Mucosa of descending colon (tissue), 3 donors: ENCODE measurements around the gene LRRC74A. TPM values are rescaled to one million over a fixed set of nuclear protein-coding genes. Genes with fewer than 3 reads are reported as not detected.

Experiments used
- ATAC-seq: fragments of 200-7000 bp; cut with Tn5 transposase; one replicate; pipeline ENCODE4 v1.9.1; 2020; ENCODE audit warnings: mild to moderate bottlenecking, moderate library complexity
- DNase-seq, 3 donors: peaks; one replicate each; pipeline ENCODE4 v3.0.0-alpha.2; 2020
- H3K36me3 ChIP-seq: fragments of 200-600 bp; one replicate; pipeline ENCODE4 v1.8.0; 2021; ENCODE audit warnings: low read depth, mild to moderate bottlenecking
- H3K4me1 ChIP-seq: fragments of 200-600 bp; one replicate; pipeline ENCODE4 v1.8.0; 2021; ENCODE audit warnings: low read depth, mild to moderate bottlenecking
- H3K4me3 ChIP-seq: fragments of 200-600 bp; one replicate; pipeline ENCODE4 v1.8.0; 2021; ENCODE audit warnings: mild to moderate bottlenecking
- H3K9me3 ChIP-seq: fragments of 200-600 bp; one replicate; pipeline ENCODE4 v1.8.0; 2021; ENCODE audit warnings: mild to moderate bottlenecking
- intact Hi-C, 2 donors: fragments of 100-400 bp; cut with DNase I in 1 of 2; cut with micrococcal nuclease in 1 of 2; formaldehyde crosslinking; loops; one replicate each; pipeline versions ENCODE4 v1.11.0 to v1.11.1; 2022; cut with DNase I, micrococcal nuclease
- total RNA-seq, 3 donors: library from RNA; stranded (reverse); fragmentation: NEBNext Ultra II Directional in 2 of 3; extraction: Animal tissue kit (Norgen Biotek cat#: 25700) in 2 of 3; gene quantifications; one replicate each; pipeline versions ENCODE4 v1.2.1 to v1.2.4, GENCODE V29; 2021 to 2023
- TF ChIP-seq, protein P1 (sequence below): fragments of 200-600 bp; IDR thresholded peaks from one replicate; pipeline ENCODE4 v1.8.0; 2022; ENCODE audit warnings: antibody characterized with exemption, mild to moderate bottlenecking
- donor health status: DM: no; HTN: no; CAD: no; lungs with moderate emphysema.
- donor health status: DM: no; HTN: no; CAD: no.
- donor health status: DM: no; HTN: yes; CAD: no.

The LRRC74A gene
- total RNA-seq, 3 donors from 2014 or later = not detected

DNA sequence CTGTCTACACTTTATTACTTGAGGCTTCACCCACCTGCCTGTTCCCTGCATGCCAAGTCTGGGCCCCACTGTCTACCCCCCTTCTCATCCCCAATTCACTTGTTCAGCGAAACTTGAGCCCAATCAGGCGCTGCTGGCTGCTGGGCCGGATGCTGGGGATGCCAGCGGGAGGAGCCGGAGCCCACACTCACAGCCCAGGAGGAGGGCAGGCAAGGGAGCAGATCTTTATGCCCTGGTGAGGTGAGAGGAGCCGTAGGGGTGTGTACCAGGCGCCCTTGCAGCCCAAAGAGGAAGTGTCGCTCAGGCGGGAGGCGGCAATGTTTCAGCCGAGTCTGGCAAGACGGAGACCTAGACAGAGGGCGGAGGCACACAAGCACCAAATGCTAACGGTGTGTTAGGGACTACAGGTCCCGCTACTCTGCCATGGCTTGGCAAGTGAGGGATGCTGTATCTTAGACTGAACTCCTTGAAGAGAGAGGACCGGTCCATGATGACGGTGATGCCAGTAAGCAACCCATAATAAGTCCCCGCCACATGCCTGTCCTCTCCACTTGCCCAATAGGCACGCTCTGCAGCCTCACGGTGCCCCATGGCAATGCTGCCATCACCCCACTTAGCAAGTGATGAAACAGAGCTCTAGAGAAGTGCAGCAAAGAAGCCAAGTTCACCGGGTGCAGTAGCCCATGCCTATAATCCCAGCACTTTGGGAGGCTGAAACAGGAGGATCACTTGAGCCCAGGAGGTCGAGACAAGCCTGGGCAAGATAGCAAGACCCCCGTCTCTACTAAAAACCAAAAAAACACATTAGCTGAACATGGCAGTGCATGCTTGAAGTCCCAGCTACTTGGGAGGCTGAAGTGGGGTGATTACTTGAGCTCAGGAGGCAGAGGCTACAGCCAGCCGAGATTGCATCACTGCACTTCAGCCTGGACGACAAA lies 41.6 kb downstream of the LRRC74A start:
- no peaks in the 10 kb centered on the region for H3K9me3 ChIP-seq
- ATAC-seq (peak; percentile 40), DNase-seq (no peak)
- no peaks in the 10 kb centered on the region for H3K4me1 ChIP-seq
- no peaks in the 10 kb centered on the region for H3K36me3 ChIP-seq
- TF ChIP-seq, protein P1, sequence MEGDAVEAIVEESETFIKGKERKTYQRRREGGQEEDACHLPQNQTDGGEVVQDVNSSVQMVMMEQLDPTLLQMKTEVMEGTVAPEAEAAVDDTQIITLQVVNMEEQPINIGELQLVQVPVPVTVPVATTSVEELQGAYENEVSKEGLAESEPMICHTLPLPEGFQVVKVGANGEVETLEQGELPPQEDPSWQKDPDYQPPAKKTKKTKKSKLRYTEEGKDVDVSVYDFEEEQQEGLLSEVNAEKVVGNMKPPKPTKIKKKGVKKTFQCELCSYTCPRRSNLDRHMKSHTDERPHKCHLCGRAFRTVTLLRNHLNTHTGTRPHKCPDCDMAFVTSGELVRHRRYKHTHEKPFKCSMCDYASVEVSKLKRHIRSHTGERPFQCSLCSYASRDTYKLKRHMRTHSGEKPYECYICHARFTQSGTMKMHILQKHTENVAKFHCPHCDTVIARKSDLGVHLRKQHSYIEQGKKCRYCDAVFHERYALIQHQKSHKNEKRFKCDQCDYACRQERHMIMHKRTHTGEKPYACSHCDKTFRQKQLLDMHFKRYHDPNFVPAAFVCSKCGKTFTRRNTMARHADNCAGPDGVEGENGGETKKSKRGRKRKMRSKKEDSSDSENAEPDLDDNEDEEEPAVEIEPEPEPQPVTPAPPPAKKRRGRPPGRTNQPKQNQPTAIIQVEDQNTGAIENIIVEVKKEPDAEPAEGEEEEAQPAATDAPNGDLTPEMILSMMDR = no peak
- intact Hi-C loops = no loop called here
- no peak overlapping the region for H3K4me3 ChIP-seq

DNA sequence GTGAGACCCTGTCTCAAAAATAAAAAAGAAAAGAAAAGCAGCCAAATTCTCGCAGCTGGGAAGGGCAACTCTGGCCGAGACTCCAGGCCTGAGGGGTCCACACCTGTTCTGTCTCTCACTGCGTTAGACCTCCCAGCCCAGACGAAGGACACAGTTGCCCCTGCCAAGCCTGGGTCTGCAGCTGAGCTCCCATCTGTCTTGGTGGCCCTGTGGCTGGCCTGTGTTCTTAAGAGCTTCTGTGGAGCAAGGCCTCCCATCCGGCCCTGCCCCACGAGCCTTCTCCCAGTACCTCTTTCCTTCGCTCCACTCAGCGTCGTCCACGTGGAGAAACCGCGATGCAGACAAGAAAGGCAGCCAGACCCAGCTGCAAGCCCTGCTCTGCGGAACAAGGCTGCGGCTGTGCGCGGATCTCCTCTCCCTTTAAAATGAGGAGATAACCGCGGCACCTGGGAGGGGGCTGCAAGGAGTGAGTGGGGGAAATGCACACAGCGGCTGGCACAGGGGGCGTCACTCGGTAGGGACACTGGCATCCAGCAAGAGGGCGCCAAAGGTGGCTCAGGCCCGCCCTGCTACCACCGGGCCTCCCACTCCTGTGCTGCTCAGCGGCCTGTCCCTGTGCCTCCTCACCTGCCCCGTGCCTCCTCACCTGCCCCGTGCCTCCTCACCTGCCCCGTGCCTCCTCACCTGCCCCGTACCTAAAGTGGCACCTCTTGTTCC lies 42.4 kb downstream of the LRRC74A start:
- intact Hi-C loops = no loop called here
- no peak overlapping the region for H3K4me3 ChIP-seq
- DNase-seq (no peak), ATAC-seq (no peak)
- no peaks in the 10 kb centered on the region for H3K4me1 ChIP-seq
- H3K9me3 ChIP-seq = no peaks in the 10 kb centered on the region
- no peaks in the 10 kb centered on the region for H3K36me3 ChIP-seq
- TF ChIP-seq, protein P1 = no peak

DNA sequence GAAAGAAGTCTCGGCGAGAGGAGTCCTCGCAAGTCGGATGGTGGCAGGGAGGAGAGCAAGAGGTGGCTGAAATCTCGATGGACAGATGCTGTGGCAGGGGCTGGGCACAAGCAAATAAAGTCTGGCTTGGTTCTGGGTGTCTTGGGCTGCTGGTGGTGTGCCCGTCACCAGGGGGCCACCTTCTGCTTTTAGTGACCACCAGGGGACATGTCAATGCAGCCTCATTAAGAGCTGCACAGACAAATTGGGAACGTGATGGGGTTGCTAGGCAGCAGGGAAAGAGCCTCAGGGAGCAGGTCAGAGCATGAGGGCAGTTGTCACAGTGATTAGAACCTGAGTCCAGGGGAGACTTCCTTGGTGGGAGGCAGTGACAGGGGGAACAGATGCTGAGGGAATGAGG lies 44.0 kb downstream of the LRRC74A start:
- intact Hi-C loops = loop anchor here in 1 of 2 donors (5.0 kb wide), 1 partner anchor 197 kb away; no protein-coding TSS in a partner anchor
- ATAC-seq = no peak

DNA sequence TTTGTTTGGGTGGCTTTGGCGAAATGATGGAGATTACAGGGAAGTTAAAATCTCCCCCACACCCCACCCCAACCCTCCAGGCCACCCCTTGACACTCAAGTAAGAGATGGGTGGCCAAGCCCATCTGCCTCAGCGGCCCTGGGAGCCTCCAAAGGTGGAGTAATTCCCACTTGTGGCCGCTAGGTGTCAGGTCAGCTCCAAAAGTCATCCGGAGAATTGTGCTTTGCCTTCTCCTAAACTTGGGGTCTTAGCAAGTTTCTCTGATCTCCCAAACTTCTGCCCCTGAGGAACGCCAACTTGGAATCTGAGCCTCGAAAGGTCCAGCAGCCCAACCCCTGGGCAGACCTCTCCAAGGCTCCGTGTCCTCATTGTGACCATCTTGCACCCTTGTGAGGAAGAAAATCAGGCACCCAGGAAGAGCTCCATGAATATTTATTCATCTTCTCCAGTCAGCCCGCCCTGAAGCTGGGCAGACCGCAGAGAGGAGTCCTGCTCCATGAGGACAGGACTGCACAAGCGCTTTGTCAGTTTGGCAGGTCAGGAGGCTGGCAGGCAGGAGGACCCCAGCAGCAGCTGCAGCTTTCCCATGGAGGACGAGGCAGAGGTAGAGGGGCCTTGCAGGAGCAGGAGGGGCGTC lies 46.7 kb downstream of the LRRC74A start:
- H3K4me1 ChIP-seq = no peaks in the 10 kb centered on the region
- intact Hi-C loops = loop anchor here in 1 of 2 donors (5.0 kb wide), 1 partner anchor 194 kb away; no protein-coding TSS in a partner anchor
- ATAC-seq (peak; percentile 67), DNase-seq (peak in 2 of 3 donors; percentile 65 to 74)
- H3K36me3 ChIP-seq = no peaks in the 10 kb centered on the region
- TF ChIP-seq, protein P1 = peak; percentile 79
- no peak overlapping the region for H3K4me3 ChIP-seq
- no peaks in the 10 kb centered on the region for H3K9me3 ChIP-seq

More for the DNA sequence above, 44.0 kb downstream of the LRRC74A start:
- H3K9me3 ChIP-seq = no peaks in the 10 kb centered on the region
- TF ChIP-seq, protein P1 = no peak
- no peak overlapping the region for H3K4me3 ChIP-seq
- no peaks in the 10 kb centered on the region for H3K36me3 ChIP-seq
- no peaks in the 10 kb centered on the region for H3K4me1 ChIP-seq
- no peak for DNase-seq

DNA sequence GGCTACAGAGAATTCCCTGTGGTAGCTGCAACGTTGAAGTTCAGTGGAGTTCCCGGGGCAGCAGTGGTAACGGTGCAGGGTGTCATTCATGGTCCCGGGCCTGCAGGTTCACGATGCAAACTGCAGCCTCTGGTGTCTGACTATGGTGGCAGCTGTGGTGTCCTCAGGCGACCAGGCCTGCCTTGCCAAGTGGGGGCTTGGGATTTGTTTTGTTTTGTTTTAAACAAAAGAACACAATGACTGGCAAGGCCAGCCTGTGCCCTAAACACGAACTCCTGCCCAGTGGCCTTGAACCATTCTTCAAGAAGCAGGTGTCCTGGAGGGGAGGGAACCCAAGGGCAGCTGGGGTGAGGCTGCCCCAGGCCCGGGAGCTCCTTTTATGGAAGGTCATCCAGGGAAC lies 48.5 kb downstream of the LRRC74A start:
- TF ChIP-seq, protein P1 = no peak
- Histone ChIP-seq H3K36me3 (no peaks in the 10 kb centered on the region), H3K4me3 (no peak overlapping the region), H3K4me1 (no peaks in the 10 kb centered on the region), H3K9me3 (no peaks in the 10 kb centered on the region)
- no peak for ATAC-seq
- DNase-seq = no peak
- intact Hi-C loops = loop anchor here (5.0 kb wide), 2 partner anchors 178 to 193 kb away; no protein-coding TSS in a partner anchor
